Activated naive CD4-positive, alpha-beta T cell treated with anti-CD3 and anti-CD28 coated beads, Interleukin-2, amount 50 U/mL, for 24 hours (primary cell): ENCODE data around the gene COL4A6.
"Not testable (repeated sequence)": the region's sequence is repeated elsewhere in the genome, so short reads cannot be mapped to it uniquely, and the experiment has no call there.

Experiments
- H3K27ac Mint-ChIP-seq: one replicate; pipeline ENCODE4 v1.8.0; 2021; ENCODE audit warnings: mild to moderate bottlenecking, mixed read lengths
- H3K27me3 Mint-ChIP-seq: one replicate; pipeline ENCODE4 v1.8.0; 2021; ENCODE audit warnings: mixed read lengths
- H3K36me3 Mint-ChIP-seq: one replicate; pipeline ENCODE4 v1.8.0; 2021; ENCODE audit warnings: mixed read lengths
- H3K4me1 Mint-ChIP-seq: one replicate; pipeline ENCODE4 v1.8.0; 2021; ENCODE audit warnings: mixed read lengths
- H3K4me3 Mint-ChIP-seq: one replicate; pipeline ENCODE4 v1.8.0; 2021; ENCODE audit warnings: mild to moderate bottlenecking, mixed read lengths
- H3K9me3 Mint-ChIP-seq: one replicate; pipeline ENCODE4 v1.8.0; 2021; ENCODE audit warnings: mixed read lengths

COL4A6 gene

GRCh38 chrX:108426262-108426661 lies 12.0 kb downstream of the COL4A6 start:
- Mint-ChIP-seq H3K27ac (no peak overlapping the region), H3K9me3 (no peaks in the 10 kb centered on the region), H3K4me1 (no peaks in the 10 kb centered on the region), H3K36me3 (no peaks in the 10 kb centered on the region), H3K4me3 (no peak overlapping the region), H3K27me3 (no peaks in the 10 kb centered on the region)

- H3K4me3 Mint-ChIP-seq = no peak overlapping the region
- H3K27me3 Mint-ChIP-seq = no peaks in the 10 kb centered on the region
- H3K9me3 Mint-ChIP-seq = no peaks in the 10 kb centered on the region
- H3K27ac Mint-ChIP-seq = no peak overlapping the region
- H3K36me3 Mint-ChIP-seq = no peaks in the 10 kb centered on the region
- no peaks in the 10 kb centered on the region for H3K4me1 Mint-ChIP-seq
These were observed 17.7 kb downstream of the COL4A6 start for GRCh38 chrX:108420481-108420880.

GRCh38 chrX:108419401-108419800 lies 18.8 kb downstream of the COL4A6 start:
- no peaks in the 10 kb centered on the region for H3K36me3 Mint-ChIP-seq
- H3K4me3 Mint-ChIP-seq = no peak overlapping the region
- no peaks in the 10 kb centered on the region for H3K4me1 Mint-ChIP-seq
- no peaks in the 10 kb centered on the region for H3K9me3 Mint-ChIP-seq
- no peak overlapping the region for H3K27ac Mint-ChIP-seq
- H3K27me3 Mint-ChIP-seq = no peaks in the 10 kb centered on the region

- Mint-ChIP-seq H3K36me3 (no peaks in the 10 kb centered on the region), H3K9me3 (no peaks in the 10 kb centered on the region), H3K27ac (no peak overlapping the region), H3K4me1 (no peaks in the 10 kb centered on the region), H3K4me3 (no peak overlapping the region), H3K27me3 (no peaks in the 10 kb centered on the region)
These were observed 21.0 kb downstream of the COL4A6 start for GRCh38 chrX:108417257-108417656.

- H3K9me3 Mint-ChIP-seq = no peaks in the 10 kb centered on the region
- H3K36me3 Mint-ChIP-seq = no peaks in the 10 kb centered on the region
- no peak overlapping the region for H3K4me3 Mint-ChIP-seq
- H3K27me3 Mint-ChIP-seq = no peaks in the 10 kb centered on the region
- no peaks in the 10 kb centered on the region for H3K4me1 Mint-ChIP-seq
- H3K27ac Mint-ChIP-seq = no peak overlapping the region
These were observed 22.3 kb downstream of the COL4A6 start for GRCh38 chrX:108415891-108416290.

- Mint-ChIP-seq H3K36me3 (no peaks in the 10 kb centered on the region), H3K4me1 (no peaks in the 10 kb centered on the region), H3K27ac (no peak overlapping the region), H3K4me3 (no peak overlapping the region), H3K27me3 (no peaks in the 10 kb centered on the region), H3K9me3 (no peaks in the 10 kb centered on the region)
These were observed 23.1 kb downstream of the COL4A6 start for GRCh38 chrX:108415146-108415545.

GRCh38 chrX:108412783-108413182 lies 25.4 kb downstream of the COL4A6 start:
- Mint-ChIP-seq H3K4me1 (no peaks in the 10 kb centered on the region), H3K4me3 (no peak overlapping the region), H3K27me3 (no peaks in the 10 kb centered on the region), H3K27ac (no peak overlapping the region), H3K36me3 (no peaks in the 10 kb centered on the region), H3K9me3 (no peaks in the 10 kb centered on the region)

- Mint-ChIP-seq H3K27ac (no peak overlapping the region), H3K4me3 (no peak overlapping the region), H3K4me1 (no peaks in the 10 kb centered on the region), H3K27me3 (no peaks in the 10 kb centered on the region), H3K36me3 (no peaks in the 10 kb centered on the region), H3K9me3 (no peaks in the 10 kb centered on the region)
These were observed 38.6 kb downstream of the COL4A6 start for GRCh38 chrX:108399418-108400165.

- Mint-ChIP-seq H3K4me1 (no peaks in the 10 kb centered on the region), H3K4me3 (no peak overlapping the region), H3K36me3 (no peaks in the 10 kb centered on the region), H3K9me3 (no peaks in the 10 kb centered on the region), H3K27ac (no peak overlapping the region), H3K27me3 (no peaks in the 10 kb centered on the region)
These were observed 40.4 kb downstream of the COL4A6 start for GRCh38 chrX:108397627-108398391.

GRCh38 chrX:108396986-108397385 lies 41.2 kb downstream of the COL4A6 start:
- H3K36me3 Mint-ChIP-seq = no peaks in the 10 kb centered on the region
- H3K9me3 Mint-ChIP-seq = no peaks in the 10 kb centered on the region
- no peak overlapping the region for H3K27ac Mint-ChIP-seq
- H3K27me3 Mint-ChIP-seq = no peaks in the 10 kb centered on the region
- H3K4me3 Mint-ChIP-seq = no peak overlapping the region
- H3K4me1 Mint-ChIP-seq = no peaks in the 10 kb centered on the region

- no peaks in the 10 kb centered on the region for H3K27me3 Mint-ChIP-seq
- no peaks in the 10 kb centered on the region for H3K9me3 Mint-ChIP-seq
- no peaks in the 10 kb centered on the region for H3K36me3 Mint-ChIP-seq
- H3K4me3 Mint-ChIP-seq = no peak overlapping the region
- no peaks in the 10 kb centered on the region for H3K4me1 Mint-ChIP-seq
- no peak overlapping the region for H3K27ac Mint-ChIP-seq
These were observed 41.9 kb downstream of the COL4A6 start for GRCh38 chrX:108396188-108396891.

- not testable (repeated sequence) for H3K27me3 Mint-ChIP-seq, H3K4me3 Mint-ChIP-seq, H3K36me3 Mint-ChIP-seq, H3K4me1 Mint-ChIP-seq, H3K27ac Mint-ChIP-seq, H3K9me3 Mint-ChIP-seq
These were observed 47.1 kb downstream of the COL4A6 start for GRCh38 chrX:108390976-108391717.

- Mint-ChIP-seq H3K27ac (no peak overlapping the region), H3K4me3 (no peak overlapping the region), H3K27me3 (no peaks in the 10 kb centered on the region), H3K36me3 (no peaks in the 10 kb centered on the region), H3K4me1 (no peaks in the 10 kb centered on the region), H3K9me3 (no peaks in the 10 kb centered on the region)
These were observed 53.4 kb downstream of the COL4A6 start for GRCh38 chrX:108384783-108385182.

- no peaks in the 10 kb centered on the region for H3K4me1 Mint-ChIP-seq
- H3K27me3 Mint-ChIP-seq = no peaks in the 10 kb centered on the region
- H3K9me3 Mint-ChIP-seq = no peaks in the 10 kb centered on the region
- H3K4me3 Mint-ChIP-seq = no peak overlapping the region
- no peak overlapping the region for H3K27ac Mint-ChIP-seq
- no peaks in the 10 kb centered on the region for H3K36me3 Mint-ChIP-seq
These were observed 58.0 kb downstream of the COL4A6 start for GRCh38 chrX:108380222-108380621.

GRCh38 chrX:108376821-108377220 lies 61.4 kb downstream of the COL4A6 start:
- H3K4me1 Mint-ChIP-seq, H3K27ac Mint-ChIP-seq, H3K27me3 Mint-ChIP-seq, H3K9me3 Mint-ChIP-seq, H3K36me3 Mint-ChIP-seq, H3K4me3 Mint-ChIP-seq: not testable (repeated sequence)
